Measurements from ENCODE around the gene BBOX1.

GRCh38 chr11:27118371-27118770, 77.8 kb downstream of the BBOX1 start:
- TF ChIP-seq CTCF (IDR thresholded peaks at IDR 0.05; ENCODE audit: borderline replicate concordance, extremely low read depth, low read length, poor library complexity, severe bottlenecking) (no peak), EZH2 (IDR thresholded peaks at IDR 0.05; ENCODE audit: borderline replicate concordance, low read depth, low read length, severe bottlenecking) (no peak)
